ENCODE results near the gene MRPL55. TPM values are rescaled to one million over a fixed set of nuclear protein-coding genes. Genes with fewer than 3 reads are reported as not detected.

MRPL55 gene
- total and polyA plus RNA-seq, 2 of the 13 experiments (the other 11 are each of a cell fraction or from before 2014, with no cell fraction given), result 58.6 to 92.9 TPM

DNA sequence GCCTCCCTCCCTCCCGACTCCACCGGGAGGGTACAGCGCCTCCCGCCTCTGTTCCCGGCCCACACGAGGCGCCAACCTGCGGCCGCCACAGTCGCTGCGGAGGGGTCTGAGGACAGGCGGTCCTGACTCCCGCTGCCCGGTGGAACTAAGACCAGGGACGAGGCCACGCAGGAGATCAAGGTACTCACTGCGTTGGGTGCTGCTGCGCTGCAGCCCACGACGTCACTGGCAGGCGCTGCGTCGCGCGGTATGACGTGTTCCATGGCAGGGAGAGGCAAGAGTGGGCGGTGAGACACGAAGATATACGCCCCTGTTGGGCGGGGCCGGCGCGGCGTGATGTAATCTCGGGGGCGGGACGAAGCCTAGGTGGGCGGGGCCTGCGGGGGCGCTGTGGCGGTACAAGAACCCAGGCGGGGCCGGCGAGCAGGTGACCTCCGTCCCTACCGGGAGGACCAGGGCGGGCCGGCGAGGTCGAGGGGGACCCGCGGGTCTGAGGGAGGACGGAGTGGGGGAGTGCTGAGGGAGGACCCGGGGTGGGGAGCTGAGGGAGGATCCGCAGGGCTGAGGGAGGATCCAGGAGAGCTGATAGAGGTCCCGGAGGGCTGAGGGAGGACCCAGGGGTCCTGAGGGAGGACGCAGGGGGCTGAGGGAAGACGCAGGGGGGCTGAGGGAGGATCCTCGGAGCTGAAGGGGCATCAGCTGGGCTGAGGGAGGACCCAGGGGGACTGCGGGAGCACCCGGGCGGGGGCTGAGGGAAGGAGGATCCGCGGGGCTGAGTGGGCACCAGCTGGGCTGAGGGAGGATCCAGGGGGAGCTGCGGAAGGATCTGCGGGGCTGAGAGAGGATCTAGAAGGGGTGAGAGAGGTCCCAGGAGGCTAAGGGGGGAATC is at the start of gene MRPL55 (continued):
- TF ChIP-seq, protein P1, sequence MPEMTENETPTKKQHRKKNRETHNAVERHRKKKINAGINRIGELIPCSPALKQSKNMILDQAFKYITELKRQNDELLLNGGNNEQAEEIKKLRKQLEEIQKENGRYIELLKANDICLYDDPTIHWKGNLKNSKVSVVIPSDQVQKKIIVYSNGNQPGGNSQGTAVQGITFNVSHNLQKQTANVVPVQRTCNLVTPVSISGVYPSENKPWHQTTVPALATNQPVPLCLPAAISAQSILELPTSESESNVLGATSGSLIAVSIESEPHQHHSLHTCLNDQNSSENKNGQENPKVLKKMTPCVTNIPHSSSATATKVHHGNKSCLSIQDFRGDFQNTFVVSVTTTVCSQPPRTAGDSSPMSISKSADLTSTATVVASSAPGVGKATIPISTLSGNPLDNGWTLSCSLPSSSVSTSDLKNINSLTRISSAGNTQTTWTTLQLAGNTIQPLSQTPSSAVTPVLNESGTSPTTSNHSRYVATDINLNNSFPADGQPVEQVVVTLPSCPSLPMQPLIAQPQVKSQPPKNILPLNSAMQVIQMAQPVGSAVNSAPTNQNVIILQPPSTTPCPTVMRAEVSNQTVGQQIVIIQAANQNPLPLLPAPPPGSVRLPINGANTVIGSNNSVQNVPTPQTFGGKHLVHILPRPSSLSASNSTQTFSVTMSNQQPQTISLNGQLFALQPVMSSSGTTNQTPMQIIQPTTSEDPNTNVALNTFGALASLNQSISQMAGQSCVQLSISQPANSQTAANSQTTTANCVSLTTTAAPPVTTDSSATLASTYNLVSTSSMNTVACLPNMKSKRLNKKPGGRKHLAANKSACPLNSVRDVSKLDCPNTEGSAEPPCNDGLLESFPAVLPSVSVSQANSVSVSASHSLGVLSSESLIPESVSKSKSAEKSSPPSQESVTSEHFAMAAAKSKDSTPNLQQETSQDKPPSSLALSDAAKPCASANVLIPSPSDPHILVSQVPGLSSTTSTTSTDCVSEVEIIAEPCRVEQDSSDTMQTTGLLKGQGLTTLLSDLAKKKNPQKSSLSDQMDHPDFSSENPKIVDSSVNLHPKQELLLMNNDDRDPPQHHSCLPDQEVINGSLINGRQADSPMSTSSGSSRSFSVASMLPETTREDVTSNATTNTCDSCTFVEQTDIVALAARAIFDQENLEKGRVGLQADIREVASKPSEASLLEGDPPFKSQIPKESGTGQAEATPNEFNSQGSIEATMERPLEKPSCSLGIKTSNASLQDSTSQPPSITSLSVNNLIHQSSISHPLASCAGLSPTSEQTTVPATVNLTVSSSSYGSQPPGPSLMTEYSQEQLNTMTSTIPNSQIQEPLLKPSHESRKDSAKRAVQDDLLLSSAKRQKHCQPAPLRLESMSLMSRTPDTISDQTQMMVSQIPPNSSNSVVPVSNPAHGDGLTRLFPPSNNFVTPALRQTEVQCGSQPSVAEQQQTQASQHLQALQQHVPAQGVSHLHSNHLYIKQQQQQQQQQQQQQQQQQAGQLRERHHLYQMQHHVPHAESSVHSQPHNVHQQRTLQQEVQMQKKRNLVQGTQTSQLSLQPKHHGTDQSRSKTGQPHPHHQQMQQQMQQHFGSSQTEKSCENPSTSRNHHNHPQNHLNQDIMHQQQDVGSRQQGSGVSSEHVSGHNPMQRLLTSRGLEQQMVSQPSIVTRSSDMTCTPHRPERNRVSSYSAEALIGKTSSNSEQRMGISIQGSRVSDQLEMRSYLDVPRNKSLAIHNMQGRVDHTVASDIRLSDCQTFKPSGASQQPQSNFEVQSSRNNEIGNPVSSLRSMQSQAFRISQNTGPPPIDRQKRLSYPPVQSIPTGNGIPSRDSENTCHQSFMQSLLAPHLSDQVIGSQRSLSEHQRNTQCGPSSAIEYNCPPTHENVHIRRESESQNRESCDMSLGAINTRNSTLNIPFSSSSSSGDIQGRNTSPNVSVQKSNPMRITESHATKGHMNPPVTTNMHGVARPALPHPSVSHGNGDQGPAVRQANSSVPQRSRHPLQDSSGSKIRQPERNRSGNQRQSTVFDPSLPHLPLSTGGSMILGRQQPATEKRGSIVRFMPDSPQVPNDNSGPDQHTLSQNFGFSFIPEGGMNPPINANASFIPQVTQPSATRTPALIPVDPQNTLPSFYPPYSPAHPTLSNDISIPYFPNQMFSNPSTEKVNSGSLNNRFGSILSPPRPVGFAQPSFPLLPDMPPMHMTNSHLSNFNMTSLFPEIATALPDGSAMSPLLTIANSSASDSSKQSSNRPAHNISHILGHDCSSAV (CRISPR knock-in tag; IDR thresholded peaks at IDR 0.05; ENCODE audit: borderline replicate concordance), result no peak
- TF ChIP-seq ATM (IDR thresholded peaks at IDR 0.05; ENCODE audit: borderline replicate concordance) (0 out of 2 replicates have a peak, but pooled peaks have one; percentile 28), HNRNPL (IDR thresholded peaks at IDR 0.05; ENCODE audit: low read depth, low read length) (no peak), ZSCAN20 (CRISPR knock-in tag; IDR thresholded peaks at IDR 0.05; ENCODE audit: borderline replicate concordance) (no peak), ATRX (CRISPR knock-in tag; IDR thresholded peaks at IDR 0.05; ENCODE audit: borderline replicate concordance) (no peak)
- TF ChIP-seq, protein P2, sequence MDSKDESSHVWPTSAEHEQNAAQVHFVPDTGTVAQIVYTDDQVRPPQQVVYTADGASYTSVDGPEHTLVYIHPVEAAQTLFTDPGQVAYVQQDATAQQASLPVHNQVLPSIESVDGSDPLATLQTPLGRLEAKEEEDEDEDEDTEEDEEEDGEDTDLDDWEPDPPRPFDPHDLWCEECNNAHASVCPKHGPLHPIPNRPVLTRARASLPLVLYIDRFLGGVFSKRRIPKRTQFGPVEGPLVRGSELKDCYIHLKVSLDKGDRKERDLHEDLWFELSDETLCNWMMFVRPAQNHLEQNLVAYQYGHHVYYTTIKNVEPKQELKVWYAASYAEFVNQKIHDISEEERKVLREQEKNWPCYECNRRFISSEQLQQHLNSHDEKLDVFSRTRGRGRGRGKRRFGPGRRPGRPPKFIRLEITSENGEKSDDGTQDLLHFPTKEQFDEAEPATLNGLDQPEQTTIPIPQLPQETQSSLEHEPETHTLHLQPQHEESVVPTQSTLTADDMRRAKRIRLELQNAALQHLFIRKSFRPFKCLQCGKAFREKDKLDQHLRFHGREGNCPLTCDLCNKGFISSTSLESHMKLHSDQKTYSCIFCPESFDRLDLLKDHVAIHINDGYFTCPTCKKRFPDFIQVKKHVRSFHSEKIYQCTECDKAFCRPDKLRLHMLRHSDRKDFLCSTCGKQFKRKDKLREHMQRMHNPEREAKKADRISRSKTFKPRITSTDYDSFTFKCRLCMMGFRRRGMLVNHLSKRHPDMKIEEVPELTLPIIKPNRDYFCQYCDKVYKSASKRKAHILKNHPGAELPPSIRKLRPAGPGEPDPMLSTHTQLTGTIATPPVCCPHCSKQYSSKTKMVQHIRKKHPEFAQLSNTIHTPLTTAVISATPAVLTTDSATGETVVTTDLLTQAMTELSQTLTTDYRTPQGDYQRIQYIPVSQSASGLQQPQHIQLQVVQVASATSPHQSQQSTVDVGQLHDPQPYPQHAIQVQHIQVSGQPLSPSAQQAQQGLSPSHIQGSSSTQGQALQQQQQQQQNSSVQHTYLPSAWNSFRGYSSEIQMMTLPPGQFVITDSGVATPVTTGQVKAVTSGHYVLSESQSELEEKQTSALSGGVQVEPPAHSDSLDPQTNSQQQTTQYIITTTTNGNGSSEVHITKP (CRISPR knock-in tag; IDR thresholded peaks at IDR 0.05; ENCODE audit: low read depth), result no peak; the same call in 1 of the 2 replicates
- TF ChIP-seq, protein P3, sequence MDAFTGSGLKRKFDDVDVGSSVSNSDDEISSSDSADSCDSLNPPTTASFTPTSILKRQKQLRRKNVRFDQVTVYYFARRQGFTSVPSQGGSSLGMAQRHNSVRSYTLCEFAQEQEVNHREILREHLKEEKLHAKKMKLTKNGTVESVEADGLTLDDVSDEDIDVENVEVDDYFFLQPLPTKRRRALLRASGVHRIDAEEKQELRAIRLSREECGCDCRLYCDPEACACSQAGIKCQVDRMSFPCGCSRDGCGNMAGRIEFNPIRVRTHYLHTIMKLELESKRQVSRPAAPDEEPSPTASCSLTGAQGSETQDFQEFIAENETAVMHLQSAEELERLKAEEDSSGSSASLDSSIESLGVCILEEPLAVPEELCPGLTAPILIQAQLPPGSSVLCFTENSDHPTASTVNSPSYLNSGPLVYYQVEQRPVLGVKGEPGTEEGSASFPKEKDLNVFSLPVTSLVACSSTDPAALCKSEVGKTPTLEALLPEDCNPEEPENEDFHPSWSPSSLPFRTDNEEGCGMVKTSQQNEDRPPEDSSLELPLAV (CRISPR knock-in tag; conservative IDR thresholded peaks at IDR 0.05; ENCODE audit: low read depth), result no peak
- TF ChIP-seq, protein P4, sequence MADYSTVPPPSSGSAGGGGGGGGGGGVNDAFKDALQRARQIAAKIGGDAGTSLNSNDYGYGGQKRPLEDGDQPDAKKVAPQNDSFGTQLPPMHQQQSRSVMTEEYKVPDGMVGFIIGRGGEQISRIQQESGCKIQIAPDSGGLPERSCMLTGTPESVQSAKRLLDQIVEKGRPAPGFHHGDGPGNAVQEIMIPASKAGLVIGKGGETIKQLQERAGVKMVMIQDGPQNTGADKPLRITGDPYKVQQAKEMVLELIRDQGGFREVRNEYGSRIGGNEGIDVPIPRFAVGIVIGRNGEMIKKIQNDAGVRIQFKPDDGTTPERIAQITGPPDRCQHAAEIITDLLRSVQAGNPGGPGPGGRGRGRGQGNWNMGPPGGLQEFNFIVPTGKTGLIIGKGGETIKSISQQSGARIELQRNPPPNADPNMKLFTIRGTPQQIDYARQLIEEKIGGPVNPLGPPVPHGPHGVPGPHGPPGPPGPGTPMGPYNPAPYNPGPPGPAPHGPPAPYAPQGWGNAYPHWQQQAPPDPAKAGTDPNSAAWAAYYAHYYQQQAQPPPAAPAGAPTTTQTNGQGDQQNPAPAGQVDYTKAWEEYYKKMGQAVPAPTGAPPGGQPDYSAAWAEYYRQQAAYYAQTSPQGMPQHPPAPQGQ (CRISPR knock-in tag; IDR thresholded peaks at IDR 0.05; ENCODE audit: borderline replicate concordance), result peak; percentile 70; the same call in 1 of the 2 replicates
- TF ChIP-seq, protein P5, sequence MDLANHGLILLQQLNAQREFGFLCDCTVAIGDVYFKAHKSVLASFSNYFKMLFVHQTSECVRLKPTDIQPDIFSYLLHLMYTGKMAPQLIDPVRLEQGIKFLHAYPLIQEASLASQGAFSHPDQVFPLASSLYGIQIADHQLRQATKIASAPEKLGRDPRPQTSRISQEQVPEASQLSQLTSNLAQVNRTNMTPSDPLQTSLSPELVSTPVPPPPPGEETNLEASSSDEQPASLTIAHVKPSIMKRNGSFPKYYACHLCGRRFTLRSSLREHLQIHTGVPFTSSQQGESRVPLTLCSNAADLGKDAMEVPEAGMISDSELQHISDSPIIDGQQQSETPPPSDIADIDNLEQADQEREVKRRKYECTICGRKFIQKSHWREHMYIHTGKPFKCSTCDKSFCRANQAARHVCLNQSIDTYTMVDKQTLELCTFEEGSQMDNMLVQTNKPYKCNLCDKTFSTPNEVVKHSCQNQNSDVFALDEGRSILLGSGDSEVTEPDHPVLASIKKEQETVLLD (CRISPR knock-in tag; IDR thresholded peaks at IDR 0.05; ENCODE audit: low read depth), result no peak

Data from HepG2 (cell line).